H1 (cell line): Measurements from ENCODE around the gene COLEC12.

ENCODE experiments used
- CEBPB ChIP-seq: IDR thresholded peaks from 2 replicates; pipeline ENCODE4 v1.6.1; 2012; ENCODE audit warnings: low read depth, low read length
- E2F6 ChIP-seq: IDR thresholded peaks from 2 replicates; pipeline ENCODE4 v1.6.1; 2012; ENCODE audit warnings: inconsistent platforms
- EP300 ChIP-seq, 2 experiments: IDR thresholded peaks; 1 replicate in 1 of 2; 2 replicates in 1 of 2; pipeline ENCODE4 v1.6.1; 2011 to 2012; ENCODE audit warnings: low read depth in 2 of 2, low read length in 2 of 2, mild to moderate bottlenecking in 2 of 2, borderline replicate concordance in 1 of 2, inconsistent platforms in 1 of 2, moderate library complexity in 1 of 2
- POLR2A ChIP-seq, 2 experiments: IDR thresholded peaks; 1 replicate in 1 of 2; 2 replicates in 1 of 2; pipeline ENCODE4 v1.6.1; 2011; ENCODE audit warnings: low read depth in 2 of 2, low read length in 2 of 2, mild to moderate bottlenecking in 2 of 2; ENCODE audit errors: control extremely low read depth in 1 of 2
- POLR2AphosphoS5 ChIP-seq: IDR thresholded peaks from 2 replicates; pipeline ENCODE4 v1.6.1; 2011; ENCODE audit warnings: low read depth, low read length
- RBBP5 ChIP-seq: IDR thresholded peaks from 2 replicates; pipeline ENCODE4 v1.7.1; 2012; ENCODE audit warnings: low read depth, mild to moderate bottlenecking, inconsistent platforms, low read length, moderate library complexity, borderline replicate concordance
- SIRT6 ChIP-seq: IDR thresholded peaks from one replicate; pipeline ENCODE4 v1.7.1; 2012; ENCODE audit warnings: low read length, inconsistent platforms
- SIX5 ChIP-seq: IDR thresholded peaks from 2 replicates; pipeline ENCODE4 v1.6.1; 2011; ENCODE audit warnings: mild to moderate bottlenecking, low read depth, low read length
- TAF1 ChIP-seq: IDR thresholded peaks from 2 replicates; pipeline ENCODE4 v1.6.1; 2011; ENCODE audit warnings: mild to moderate bottlenecking, low read depth, low read length
- USF2 ChIP-seq: IDR thresholded peaks from 2 replicates; pipeline ENCODE4 v1.6.1; 2011; ENCODE audit warnings: low read length, improper control_type of control experiment
- YY1 ChIP-seq: IDR thresholded peaks from 2 replicates; pipeline ENCODE4 v1.6.1; 2011; ENCODE audit warnings: low read depth, mild to moderate bottlenecking, low read length

GRCh38 chr18:377088-377487, 123.4 kb downstream of the COLEC12 start:
- TF ChIP-seq POLR2A (IDR thresholded peaks at IDR 0.05; ENCODE audit: control extremely low read depth in 1 of 2, low read depth in 2 of 2, low read length in 2 of 2) (no peak), EP300 (IDR thresholded peaks at IDR 0.05; ENCODE audit: borderline replicate concordance in 1 of 2, low read depth in 2 of 2, low read length in 2 of 2) (no peak), CEBPB (no peak), E2F6 (peak; percentile 91), USF2 (no peak), YY1 (0 out of 2 replicates have a peak, but pooled peaks have one; percentile 36), SIX5 (no peak), TAF1 (no peak), SIRT6 (no peak), RBBP5 (no peak), POLR2AphosphoS5 (no peak)
